NCI-H69 (cell line): Measurements from ENCODE around the gene LPAR2.

ENCODE experiments used
- DNase-seq: peaks from one replicate; lab custom pipeline; 2025; lab: John Stamatoyannopoulos, UW

LPAR2 gene

DNA sequence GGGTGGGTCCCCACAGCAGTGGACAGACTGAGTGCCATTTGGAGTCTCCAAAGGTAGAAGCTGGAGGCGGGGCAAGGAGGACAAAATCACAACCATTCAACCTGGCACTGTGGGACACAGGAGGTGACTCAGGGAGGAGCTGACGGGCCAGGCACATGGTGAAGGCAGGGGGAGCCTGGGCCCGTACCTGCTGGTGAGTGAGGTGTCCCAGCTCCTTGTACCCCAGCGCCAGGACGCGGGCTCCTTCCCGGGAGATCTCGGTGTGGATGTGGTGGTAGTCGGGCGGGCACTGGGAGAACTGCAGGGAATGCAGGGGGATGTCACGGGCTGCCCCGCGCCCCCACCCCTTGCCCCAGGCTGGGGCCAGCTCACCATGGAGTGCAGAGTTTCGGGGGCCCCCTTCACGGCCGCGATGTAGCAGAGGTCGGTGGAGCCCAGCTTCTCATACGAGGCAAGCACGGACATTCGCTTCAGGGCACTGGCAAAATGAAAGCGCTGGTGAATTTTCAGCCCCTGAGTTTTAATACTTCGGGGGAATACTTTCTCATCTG is 25.7 kb upstream of the LPAR2 start:
- no peak for DNase-seq

- DNase-seq, result no peak
These were observed 24.7 kb upstream of the LPAR2 start for GRCh38 chr19:19652482-19653295.

- no peak for DNase-seq
These were observed 23.1 kb upstream of the LPAR2 start for GRCh38 chr19:19651076-19651475.

DNA sequence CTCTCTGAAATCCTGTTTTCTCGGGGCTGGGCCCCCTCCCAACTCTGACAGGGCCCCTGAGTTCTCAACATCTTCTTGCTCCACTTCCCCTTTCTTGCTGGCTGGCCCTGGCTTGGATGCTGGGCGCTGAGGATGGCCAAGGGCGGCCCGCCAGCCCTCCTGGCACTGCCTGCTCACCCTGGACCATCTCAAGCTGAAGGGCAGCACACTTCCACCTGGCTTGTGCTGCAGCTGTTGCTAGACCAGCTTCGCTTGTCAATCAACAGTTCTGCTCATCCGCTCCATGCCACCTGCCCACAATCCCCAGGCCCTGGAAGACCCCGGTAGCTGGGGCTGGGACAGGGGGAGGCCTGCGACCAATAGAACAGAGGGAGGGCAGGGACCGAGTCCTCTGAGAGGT is 22.3 kb upstream of the LPAR2 start:
- no peak for DNase-seq

DNA sequence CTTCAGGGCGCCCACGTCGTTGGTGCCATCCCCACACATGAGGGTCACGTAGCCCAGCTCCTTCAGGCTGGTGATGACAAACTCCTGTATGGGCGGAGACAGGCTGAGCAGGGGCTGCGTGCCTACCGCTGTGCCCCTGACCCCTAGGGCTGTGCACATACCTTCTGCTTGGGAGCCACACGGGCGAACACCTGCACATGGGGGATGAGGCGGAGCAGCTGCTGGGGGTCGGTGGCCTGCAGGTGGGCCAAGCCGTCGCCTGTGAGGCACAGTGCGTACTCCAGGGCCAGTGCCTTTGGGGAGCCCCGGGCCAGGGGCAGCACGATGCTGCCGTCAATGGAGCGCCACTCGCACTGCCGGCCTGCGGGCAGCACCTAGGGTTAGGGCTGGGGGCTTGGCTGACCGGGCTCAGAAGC is 21.6 kb upstream of the LPAR2 start:
- DNase-seq, result no peak

GRCh38 chr19:19649155-19649554 is 21.1 kb upstream of the LPAR2 start:
- DNase-seq, result no peak

DNA sequence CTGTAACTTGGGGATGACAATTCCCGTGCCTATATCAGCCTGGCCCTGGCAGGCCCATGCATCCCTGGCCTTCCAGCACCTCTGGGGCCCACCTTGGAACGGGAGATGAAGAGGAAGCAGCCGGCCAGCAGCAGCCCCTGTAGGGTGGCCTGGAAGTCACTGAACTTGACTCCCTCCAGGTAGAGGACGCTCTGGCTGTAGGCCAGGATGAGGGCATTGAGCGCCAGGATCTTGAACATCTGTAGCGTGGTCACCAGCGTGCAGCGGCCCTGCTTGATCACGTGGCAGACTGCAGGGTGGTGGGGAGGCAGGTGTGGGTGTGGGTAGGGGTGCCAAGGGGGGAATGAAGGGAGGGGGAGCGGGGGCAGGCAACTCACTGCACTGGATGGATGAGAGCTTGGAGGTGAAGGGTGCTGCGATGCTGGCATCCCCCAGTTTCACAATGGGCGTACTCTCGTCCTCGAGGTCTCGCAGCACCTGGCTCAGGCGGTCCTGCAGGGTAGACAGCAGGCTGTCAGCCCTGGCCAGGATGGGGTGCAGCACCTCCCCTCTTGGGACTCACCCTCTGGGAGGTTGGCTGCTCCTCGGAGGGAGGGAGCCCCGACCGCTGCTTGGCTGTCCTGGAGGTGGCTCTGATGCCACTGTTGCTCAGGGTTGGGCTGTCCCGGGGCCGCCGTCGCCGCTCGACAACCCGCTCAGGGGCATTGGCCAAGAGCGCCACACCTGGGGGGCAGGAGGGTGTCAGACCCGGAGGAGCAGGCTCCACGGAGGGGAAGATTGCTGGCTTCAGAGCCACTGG is 19.2 kb upstream of the LPAR2 start:
- DNase-seq, result no peak

GRCh38 chr19:19645233-19645870 is 17.3 kb upstream of the LPAR2 start:
- no peak for DNase-seq

DNA sequence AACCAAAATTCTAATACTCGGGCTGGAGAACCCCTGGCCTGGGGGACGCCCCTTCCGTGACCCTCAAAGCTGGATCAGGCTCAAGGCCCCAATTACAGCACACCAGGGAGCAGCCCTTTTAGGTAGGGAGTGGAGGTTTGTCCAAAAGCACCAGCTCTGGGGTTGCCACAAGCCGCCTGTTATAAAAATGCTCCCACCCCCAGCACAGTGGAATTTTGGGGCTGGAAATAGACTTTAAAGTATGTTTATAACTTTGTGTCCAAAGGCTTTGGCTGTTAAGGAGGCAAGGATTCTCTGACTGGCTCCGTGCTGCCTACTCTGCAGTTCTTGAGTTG is 16.0 kb upstream of the LPAR2 start:
- no peak for DNase-seq

DNA sequence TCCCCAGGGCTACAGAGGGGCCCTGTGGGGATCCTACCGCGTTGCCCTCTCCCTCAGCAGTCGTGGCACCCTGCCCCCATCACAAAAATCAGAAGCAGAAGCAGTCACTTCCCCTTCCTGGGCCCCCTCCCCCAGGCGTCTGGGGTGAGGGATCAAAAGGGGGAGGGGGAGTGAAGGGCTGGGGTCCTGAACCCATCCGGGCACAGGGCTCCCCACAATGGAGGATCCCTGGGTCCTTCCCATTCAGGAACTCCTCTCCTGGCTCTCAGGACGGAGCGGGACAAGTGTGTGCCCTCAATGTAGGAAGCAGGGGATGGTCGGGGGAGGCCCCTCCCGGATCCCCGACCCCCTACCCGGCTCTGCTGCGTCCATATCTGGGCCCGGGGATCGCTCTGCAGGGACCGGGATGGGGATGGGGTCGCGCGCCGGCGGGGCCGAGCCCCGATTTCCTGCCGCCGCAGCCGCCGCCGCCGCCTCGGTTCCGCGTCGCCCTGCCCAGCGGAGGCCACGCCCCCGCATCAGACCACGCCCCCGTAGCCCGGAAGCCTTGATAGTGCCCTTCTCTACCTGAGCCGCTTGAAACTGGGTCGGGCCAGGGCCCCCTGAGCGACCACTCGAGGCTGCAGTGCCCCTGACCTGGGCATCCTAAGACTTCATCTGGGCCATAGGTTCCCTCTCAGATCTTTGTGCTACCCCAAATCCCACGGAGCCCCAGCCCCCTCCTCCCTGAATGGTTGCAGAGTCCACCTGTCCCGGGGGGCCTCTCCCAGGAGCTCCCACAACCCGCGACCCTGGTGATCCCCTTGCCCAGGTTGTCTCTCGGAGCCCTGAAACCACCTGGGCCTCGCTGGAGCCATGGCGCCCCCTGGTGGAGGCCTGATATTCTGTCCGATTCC is 15.4 kb upstream of the LPAR2 start, which contains the start of gene GMIP:
GMIP (minus strand) TSS at position 500 of the 896 bp plus-strand sequence; CDS start at position 372, 128 bp downstream.
- peak; percentile 87 for DNase-seq

GRCh38 chr19:19642506-19643157 is 14.6 kb upstream of the LPAR2 start:
- peak; percentile 76 for DNase-seq

DNA sequence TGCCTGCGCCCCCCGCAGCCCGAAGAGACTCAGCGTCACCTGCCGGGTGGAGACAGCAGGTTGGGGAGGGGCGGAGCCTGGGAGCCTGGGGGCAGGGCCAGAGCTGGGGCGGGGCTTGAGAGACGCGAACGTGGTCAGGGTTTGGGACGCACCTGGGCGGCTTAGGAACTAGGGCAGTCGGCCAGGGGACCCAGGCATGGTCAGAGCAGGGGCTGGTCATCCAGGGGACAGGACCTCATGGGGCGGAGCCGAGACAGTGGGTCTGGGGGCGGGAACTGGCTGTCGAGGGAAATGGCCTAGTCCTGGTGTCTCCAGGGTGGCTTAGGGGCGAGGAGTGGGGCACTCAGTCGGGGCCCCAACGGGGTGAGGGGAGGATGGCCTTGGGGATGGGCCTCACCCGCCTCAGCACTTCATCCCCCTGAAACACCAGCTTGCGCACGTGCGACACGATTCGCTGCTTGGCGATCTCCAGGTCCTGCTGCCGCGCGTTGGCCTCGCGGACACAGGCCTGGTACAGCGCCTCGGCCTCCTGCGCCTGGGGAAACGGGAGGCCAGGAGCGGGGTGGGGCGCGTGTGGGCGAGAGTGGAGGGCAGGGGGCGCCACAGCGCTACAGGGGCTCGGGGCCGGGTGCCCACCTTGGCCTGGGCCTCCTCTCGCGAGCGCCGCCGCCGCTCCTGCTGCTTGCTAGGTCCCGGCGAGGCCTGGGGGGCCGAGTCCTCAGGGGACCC is 9.7 kb upstream of the LPAR2 start:
- DNase-seq, result no peak

DNA sequence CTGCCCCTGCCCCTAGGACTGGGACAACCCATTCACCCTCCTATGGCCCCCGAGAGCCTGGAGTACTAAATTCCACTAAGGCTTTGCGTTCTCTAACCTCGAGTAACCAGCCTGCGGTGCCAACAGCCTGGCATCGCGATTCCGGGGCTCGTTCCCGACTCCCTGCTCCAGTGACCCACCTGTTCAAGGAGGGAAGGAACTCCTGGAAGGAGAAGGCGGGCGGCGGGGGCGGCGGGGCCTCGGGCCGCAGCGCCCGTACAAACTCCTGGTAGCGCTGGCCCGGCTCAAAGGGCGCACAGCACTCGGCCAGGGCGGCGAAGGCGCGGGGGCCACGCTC is 9.1 kb upstream of the LPAR2 start:
- no peak for DNase-seq

- no peak for DNase-seq
These were observed 8.7 kb upstream of the LPAR2 start for GRCh38 chr19:19636573-19637185.

DNA sequence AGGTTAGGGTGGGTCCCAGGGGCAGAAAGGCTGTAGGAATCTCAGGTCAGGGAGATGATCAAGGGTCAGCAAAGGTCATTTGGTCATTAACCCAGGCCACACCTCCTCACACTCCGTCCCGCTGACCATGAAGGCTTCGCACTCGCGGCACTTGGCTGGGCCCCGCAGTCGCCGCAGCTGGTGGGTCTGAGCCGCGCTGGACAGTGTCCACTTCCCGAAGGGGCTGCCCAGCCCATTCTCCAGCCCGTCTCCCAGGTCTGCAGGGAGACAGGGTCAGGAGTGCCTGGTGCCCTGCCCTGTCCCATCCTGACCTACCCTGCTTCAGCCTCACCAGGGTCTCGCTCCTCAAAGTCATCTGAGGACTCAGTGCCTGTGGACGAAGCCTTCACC is 7.3 kb upstream of the LPAR2 start:
- DNase-seq, result no peak

- no peak for DNase-seq
These were observed 6.7 kb upstream of the LPAR2 start for GRCh38 chr19:19634516-19635312.

- no peak for DNase-seq
These were observed 5.9 kb upstream of the LPAR2 start for GRCh38 chr19:19633711-19634515.

DNA sequence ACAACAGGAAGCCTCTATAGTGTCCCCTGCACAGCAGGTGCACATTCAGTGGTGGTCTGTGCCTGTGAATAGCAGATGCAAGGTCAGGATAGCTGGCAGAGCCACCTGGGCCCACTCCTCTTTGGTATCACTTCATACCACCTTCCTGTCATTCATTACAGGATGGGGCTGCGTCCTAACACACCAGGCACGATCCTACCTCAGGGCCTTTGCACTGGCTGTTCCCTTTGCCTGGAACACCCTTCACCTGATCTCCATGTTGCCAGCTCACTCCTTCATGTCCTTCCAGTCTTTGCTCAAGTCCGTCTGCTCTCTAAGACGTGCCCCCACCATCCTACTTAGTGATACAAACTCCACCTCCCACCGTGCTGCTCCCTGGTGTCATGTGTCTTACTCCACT is 4.6 kb upstream of the LPAR2 start:
- no peak for DNase-seq
